ENCODE measurements around the gene PAAF1.

PAAF1 gene

DNA sequence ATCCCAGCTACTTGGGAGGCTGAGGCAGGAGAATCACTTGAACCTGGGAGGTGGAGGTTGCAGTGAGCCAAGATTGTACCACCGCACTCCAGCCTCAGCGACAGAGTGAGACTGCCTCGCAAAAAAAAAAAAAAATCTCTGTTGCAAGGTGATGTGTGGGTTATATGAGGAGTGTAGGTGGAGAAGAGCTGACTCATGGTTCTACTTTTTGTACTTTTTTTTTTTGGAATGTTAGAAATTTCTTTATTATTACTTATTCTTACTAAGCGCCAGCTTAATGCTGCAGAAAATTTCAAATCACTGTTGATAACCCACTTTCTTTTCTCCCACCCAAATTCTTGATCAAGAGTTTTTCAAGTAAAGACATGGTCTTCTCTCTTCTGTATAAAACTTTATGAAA, 44.4 kb downstream of the PAAF1 start:
- TF ChIP-seq, protein P1, sequence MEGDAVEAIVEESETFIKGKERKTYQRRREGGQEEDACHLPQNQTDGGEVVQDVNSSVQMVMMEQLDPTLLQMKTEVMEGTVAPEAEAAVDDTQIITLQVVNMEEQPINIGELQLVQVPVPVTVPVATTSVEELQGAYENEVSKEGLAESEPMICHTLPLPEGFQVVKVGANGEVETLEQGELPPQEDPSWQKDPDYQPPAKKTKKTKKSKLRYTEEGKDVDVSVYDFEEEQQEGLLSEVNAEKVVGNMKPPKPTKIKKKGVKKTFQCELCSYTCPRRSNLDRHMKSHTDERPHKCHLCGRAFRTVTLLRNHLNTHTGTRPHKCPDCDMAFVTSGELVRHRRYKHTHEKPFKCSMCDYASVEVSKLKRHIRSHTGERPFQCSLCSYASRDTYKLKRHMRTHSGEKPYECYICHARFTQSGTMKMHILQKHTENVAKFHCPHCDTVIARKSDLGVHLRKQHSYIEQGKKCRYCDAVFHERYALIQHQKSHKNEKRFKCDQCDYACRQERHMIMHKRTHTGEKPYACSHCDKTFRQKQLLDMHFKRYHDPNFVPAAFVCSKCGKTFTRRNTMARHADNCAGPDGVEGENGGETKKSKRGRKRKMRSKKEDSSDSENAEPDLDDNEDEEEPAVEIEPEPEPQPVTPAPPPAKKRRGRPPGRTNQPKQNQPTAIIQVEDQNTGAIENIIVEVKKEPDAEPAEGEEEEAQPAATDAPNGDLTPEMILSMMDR (IDR thresholded peaks at IDR 0.05; ENCODE audit: low read depth, low read length) = no peak
- Histone ChIP-seq H3K36me3 (replicated peaks; ENCODE audit: low read depth, low read length) (peaks cover 13% of the 10 kb centered on the region), H3K27me3 (ENCODE audit: low read depth, low read length) (no peaks in the 10 kb centered on the region), H3K79me2 (ENCODE audit: low read length) (no peaks in the 10 kb centered on the region), H3K4me1 (ENCODE audit: low read length) (no peaks in the 10 kb centered on the region), H3K4me2 (ENCODE audit: low read length) (no peak overlapping the region), H3K9me3 (ENCODE audit: insufficient read depth, low read length) (no peaks in the 10 kb centered on the region), H3K4me3 (ENCODE audit: low read length) (no peak overlapping the region), H2AFZ (ENCODE audit: low read depth, low read length) (no peak overlapping the region), H3K9ac (ENCODE audit: low read length) (no peak overlapping the region), H4K20me1 (ENCODE audit: insufficient read depth, low read length) (no peaks in the 10 kb centered on the region), H3K27ac (ENCODE audit: low read length) (no peak overlapping the region)

- H3K36me3 ChIP-seq (replicated peaks; ENCODE audit: low read depth, low read length) = peaks cover 24% of the 10 kb centered on the region
- no peaks in the 10 kb centered on the region for H3K79me2 ChIP-seq (ENCODE audit: low read length)
- no peaks in the 10 kb centered on the region for H4K20me1 ChIP-seq (ENCODE audit: insufficient read depth, low read length)
- no peak overlapping the region for H3K9ac ChIP-seq (ENCODE audit: low read length)
- H3K27ac ChIP-seq (ENCODE audit: low read length) = no peak overlapping the region
- no peak overlapping the region for H2AFZ ChIP-seq (ENCODE audit: low read depth, low read length)
- no peak for TF ChIP-seq EZH2phosphoT487 (IDR thresholded peaks at IDR 0.05; ENCODE audit: low read depth)
- H3K9me3 ChIP-seq (ENCODE audit: insufficient read depth, low read length) = no peaks in the 10 kb centered on the region
- no peak overlapping the region for H3K4me3 ChIP-seq (ENCODE audit: low read length)
- H3K4me2 ChIP-seq (ENCODE audit: low read length) = no peak overlapping the region
- no peaks in the 10 kb centered on the region for H3K27me3 ChIP-seq (ENCODE audit: low read depth, low read length)
- no peaks in the 10 kb centered on the region for H3K4me1 ChIP-seq (ENCODE audit: low read length)
Measured at GRCh38 chr11:73929388-73929787, 52.6 kb downstream of the PAAF1 start.

DNA sequence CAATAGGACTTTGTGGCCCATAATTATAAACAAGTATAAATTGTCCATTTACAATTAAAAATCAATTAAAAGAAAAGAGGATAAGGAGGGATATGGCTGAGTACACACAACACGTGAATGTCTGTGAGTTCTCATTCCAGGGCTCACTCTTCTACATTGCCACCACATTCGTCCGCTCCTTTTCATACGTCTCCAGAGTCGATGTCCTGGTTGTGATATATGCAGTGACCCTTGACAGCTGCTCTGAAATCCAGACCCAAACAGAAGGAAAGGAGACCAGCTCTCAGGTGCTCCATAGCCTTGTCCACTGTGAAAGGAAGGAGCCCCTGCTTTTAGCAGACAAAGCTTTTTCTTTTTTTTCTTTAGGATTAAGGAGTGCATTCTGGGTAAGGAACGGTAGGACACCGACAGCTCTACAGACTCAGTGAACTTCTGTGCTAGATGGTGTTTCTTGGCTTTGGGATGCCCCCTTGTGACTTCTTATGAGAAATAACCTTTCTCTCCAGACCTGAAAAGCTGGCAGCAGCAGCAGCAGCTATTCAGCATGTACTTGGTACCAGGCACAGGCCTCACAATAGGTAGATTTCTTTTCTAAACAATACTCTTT, 54.3 kb downstream of the PAAF1 start:
- Histone ChIP-seq H3K36me3 (replicated peaks; ENCODE audit: low read depth, low read length) (peaks cover 28% of the 10 kb centered on the region), H3K4me2 (ENCODE audit: low read length) (no peak overlapping the region), H4K20me1 (ENCODE audit: insufficient read depth, low read length) (no peaks in the 10 kb centered on the region), H2AFZ (ENCODE audit: low read depth, low read length) (no peak overlapping the region), H3K4me1 (ENCODE audit: low read length) (no peaks in the 10 kb centered on the region), H3K9ac (ENCODE audit: low read length) (no peak overlapping the region), H3K9me3 (ENCODE audit: insufficient read depth, low read length) (no peaks in the 10 kb centered on the region), H3K4me3 (ENCODE audit: low read length) (no peak overlapping the region), H3K27me3 (ENCODE audit: low read depth, low read length) (no peaks in the 10 kb centered on the region), H3K79me2 (ENCODE audit: low read length) (no peaks in the 10 kb centered on the region), H3K27ac (ENCODE audit: low read length) (no peak overlapping the region)
- TF ChIP-seq, protein P1 (IDR thresholded peaks at IDR 0.05; ENCODE audit: low read depth, low read length) = peak; percentile 61
- TF ChIP-seq EZH2phosphoT487 (IDR thresholded peaks at IDR 0.05; ENCODE audit: low read depth) = no peak

GRCh38 chr11:73931951-73932350, 55.2 kb downstream of the PAAF1 start:
- H3K36me3 ChIP-seq (replicated peaks; ENCODE audit: low read depth, low read length) = peaks cover 27% of the 10 kb centered on the region

More at GRCh38 chr11:73931951-73932350, 55.2 kb downstream of the PAAF1 start:
- no peak overlapping the region for H3K9ac ChIP-seq (ENCODE audit: low read length)
- TF ChIP-seq, protein P1 (IDR thresholded peaks at IDR 0.05; ENCODE audit: low read depth, low read length) = no peak
- TF ChIP-seq EZH2phosphoT487 (IDR thresholded peaks at IDR 0.05; ENCODE audit: low read depth) = no peak
- no peaks in the 10 kb centered on the region for H3K27me3 ChIP-seq (ENCODE audit: low read depth, low read length)
- H3K4me2 ChIP-seq (ENCODE audit: low read length) = no peak overlapping the region
- H3K79me2 ChIP-seq (ENCODE audit: low read length) = no peaks in the 10 kb centered on the region
- no peak overlapping the region for H2AFZ ChIP-seq (ENCODE audit: low read depth, low read length)
- H3K9me3 ChIP-seq (ENCODE audit: insufficient read depth, low read length) = no peaks in the 10 kb centered on the region
- H3K4me3 ChIP-seq (ENCODE audit: low read length) = no peak overlapping the region
- no peak overlapping the region for H3K27ac ChIP-seq (ENCODE audit: low read length)
- H4K20me1 ChIP-seq (ENCODE audit: insufficient read depth, low read length) = no peaks in the 10 kb centered on the region
- no peaks in the 10 kb centered on the region for H3K4me1 ChIP-seq (ENCODE audit: low read length)

Measured in OCI-LY3 (cell line).